Stimulated activated CD4-positive, alpha-beta T cell treated with anti-CD3 and anti-CD28 coated beads, Interleukin-15, amount 100 ng/mL, for 24 hours (primary cell): Measurements from ENCODE around the gene RETREG2.

Experiments
- DNase-seq: peaks from one replicate; pipeline ENCODE4 v3.0.0-alpha.2; 2020

The RETREG2 gene

DNA sequence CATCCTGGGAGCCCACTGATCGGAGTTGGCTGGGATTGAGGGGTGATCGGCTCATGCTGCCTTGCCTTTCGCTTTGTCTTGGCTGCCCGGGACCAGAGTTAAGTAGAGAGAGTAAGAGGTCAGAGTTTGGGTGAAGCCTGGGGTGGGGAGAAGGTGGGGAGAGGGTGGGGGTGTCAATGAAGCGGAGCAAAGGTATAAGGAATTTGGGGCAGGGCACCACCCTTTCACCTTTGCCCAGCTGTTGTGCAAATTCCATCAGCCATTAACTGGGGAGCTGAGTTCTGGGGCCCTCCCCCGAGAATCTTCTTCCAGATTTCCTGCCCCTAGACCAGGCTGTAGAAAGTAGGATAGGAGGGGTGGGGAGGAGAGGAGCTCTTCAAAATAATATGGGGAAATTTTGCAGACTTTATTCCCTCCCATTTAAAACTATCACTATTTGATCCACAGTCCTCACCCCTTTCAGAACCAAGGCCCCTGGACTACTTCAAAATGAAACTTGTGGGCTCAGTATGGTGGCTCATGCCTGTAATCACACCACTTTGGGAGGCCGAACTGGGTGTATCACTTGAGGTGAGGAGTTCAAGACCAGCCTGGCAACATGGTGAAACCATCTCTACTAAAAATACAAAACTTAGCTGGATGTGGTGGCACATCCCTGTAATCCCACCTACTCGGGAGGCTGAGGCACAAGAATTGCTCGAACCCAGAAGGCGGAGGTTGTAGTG lies 8.0 kb upstream of the RETREG2 start, which contains the start of gene SLC23A3:
SLC23A3 (minus strand) TSS at position 100 of the 725 bp plus-strand sequence; CDS start at position 55, 45 bp downstream.
- no peak for DNase-seq

DNA sequence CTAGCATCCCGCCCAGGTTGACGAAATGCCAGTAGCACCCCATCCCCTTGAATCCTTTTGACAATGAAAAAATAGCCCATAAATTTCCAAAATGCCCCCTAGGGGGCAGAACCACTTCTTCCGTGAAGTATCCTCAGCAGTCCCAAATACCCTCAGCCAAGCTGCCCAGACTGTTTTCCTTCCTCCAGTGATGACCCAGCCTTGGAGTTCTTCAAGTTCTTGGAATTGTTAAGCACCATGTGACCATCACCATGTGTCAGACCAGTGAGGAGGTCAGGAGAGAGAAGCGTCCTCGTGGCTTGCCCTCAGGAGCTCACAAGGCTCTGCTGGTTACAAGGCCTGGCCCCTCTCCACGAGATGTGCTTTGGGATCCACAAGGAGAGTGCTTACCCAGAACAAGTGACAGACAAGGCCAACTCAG lies 6.8 kb upstream of the RETREG2 start:
- peak; percentile 40 for DNase-seq

DNA sequence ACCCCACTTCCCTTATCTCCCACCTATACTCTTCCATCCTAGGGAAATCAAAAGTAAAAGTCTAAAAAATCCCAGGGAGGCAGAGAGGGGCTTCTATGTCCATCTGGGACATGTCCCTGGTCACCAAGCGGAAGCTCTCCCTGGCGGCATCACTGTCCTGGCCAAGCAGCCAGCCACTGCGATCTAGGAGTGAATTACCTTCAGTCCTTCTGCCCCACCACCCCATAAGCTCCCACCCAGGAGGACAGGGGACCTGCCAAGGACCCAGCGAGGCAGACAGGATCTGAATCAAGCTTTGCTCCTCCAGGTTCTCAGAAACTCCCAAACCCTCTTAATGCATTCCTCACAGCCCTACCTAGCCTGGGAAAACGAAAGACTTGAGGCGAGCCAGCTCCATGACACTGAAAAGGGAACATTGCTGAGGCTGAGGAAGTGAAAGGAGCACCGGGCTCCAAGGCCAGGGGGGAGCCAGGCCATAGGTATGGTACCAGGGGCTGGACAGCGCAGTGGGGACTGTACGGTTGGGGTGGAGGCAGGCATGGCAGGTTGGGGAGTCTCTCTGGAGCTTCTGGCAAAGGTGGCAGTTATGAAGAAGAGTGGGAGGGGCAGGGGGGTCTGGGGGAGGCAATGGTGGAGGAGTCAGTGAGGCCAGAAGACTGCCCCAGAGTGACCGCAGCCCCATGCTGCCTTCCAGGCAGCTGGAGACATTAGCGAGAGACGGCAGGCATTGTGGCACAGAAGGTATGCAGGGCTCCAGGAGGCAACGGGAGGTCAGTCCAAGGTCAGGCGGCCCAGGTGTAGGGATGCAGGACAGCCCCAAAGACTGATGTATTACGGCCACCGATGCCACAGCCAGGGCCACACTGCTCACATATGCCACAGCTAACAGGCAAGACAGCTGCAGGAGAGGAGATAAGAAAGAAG lies 5.6 kb upstream of the RETREG2 start:
- no peak for DNase-seq

DNA sequence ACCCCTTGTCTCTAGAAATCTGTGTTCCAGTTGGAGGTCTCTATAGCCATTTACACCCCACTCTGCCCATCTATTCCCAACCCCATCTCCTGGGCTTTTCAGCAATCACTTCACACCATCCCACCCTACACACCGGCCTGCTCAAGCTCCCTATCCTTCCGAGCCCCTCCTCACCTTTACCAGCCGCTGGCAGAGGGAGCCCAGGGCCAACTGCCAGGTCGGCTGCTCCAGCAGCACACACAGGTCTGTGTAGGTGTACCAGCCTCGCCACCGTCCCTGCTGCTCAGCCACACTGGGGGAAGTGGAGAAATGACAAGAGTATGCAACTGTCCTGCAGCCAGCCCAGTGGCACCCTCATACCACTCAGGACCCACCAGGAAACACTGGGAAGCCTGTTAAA lies 4.9 kb upstream of the RETREG2 start:
- DNase-seq: no peak

DNA sequence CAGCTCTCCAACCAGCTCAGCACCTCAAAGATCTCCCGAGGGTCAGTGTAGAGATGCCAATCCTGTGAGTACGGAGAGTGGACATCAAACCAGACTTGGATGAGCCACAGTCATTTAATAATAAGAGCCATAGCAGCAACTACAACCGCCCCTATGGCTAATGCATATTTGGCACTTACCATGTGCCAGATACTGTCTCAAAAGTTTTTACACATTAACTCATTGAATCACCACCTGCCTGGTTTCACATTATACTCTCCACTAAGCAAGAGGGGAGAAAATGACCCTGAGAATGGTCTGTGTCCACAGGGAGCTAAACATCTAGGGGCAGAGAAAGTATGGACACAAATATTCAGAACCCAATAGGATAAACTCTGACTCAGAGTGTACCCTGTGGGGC lies 3.9 kb upstream of the RETREG2 start:
- DNase-seq: no peak

DNA sequence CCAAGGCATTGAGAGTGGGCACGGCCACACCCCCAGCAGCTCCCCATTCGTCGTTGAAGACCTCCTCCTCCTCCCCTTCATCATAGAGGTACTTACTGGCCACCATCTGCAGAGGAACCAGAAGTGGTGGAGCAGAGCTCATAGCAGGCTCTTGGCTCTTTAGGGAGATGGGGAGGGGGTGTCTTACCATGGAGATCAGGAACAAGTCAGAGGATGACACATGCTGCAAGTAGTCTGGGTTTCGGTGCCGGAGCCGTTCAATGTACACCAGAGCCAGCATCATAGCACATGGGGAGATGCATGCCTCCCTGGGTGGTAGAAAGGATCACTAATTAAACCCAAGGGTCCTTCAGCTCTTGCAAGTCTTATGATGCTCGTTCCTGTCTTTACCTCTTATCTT lies 3.3 kb upstream of the RETREG2 start:
- no peak for DNase-seq

DNA sequence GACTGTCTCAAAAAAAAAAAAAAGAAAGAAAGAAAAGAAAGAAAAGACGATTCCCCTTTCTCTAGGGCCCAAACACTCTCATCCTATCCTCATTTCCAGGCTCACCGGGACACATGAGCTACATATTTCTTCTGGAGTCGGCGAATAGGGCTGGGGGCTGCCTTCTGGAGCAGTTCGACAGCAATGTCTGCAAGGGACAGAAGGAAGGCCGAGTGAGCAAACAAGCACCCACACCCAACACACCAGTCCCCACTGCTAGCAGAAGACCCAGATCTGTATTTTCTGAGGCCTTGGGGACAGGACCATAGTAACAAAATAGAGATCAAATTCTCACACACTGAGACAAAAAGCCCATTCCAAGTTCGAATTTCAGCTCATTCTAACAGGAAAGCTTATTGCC lies 2.6 kb upstream of the RETREG2 start:
- DNase-seq: no peak

DNA sequence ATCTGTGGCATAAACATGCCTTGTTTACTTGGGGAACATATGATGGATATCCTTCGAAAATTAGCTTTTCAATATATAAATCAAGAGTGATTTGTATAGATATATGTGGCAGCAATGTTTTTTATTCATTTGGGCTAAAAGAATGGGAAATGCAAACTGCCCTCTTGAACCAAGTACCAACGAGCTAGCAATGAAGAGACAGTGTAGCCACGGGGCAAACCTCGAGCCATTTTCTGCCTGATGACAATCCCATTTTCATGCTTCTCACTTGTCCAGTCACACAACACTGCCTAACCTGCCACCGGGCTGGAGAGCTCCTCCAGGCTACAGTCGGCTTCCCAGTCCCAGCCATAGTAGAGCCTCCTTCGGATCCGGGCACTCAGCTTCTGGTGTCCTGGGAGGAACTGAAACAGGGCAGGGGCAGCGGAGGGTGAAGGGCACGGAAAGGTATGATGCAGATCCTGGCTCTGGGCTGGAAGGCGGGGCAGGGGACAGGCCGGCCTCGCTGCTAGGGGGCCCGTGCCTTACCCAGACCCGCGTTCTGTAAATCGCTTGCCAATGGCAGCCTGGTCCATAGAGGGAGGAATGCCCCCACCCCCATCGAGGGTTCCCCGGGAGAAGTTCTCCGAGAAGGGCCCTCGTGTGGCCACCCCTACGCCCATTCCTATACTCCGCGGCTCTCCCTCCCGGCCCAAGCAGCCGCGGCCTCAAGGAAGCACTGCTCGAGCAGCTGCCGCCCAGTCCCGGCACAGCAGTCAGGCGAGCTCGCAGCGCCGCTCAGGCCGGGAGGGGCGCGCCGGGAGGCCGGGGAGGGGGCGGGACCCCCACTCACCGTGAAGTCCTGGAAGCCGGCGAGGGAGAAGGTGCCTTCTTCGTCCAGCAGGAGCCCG lies 1.9 kb upstream of the RETREG2 start:
- DNase-seq: peak; percentile 59

DNA sequence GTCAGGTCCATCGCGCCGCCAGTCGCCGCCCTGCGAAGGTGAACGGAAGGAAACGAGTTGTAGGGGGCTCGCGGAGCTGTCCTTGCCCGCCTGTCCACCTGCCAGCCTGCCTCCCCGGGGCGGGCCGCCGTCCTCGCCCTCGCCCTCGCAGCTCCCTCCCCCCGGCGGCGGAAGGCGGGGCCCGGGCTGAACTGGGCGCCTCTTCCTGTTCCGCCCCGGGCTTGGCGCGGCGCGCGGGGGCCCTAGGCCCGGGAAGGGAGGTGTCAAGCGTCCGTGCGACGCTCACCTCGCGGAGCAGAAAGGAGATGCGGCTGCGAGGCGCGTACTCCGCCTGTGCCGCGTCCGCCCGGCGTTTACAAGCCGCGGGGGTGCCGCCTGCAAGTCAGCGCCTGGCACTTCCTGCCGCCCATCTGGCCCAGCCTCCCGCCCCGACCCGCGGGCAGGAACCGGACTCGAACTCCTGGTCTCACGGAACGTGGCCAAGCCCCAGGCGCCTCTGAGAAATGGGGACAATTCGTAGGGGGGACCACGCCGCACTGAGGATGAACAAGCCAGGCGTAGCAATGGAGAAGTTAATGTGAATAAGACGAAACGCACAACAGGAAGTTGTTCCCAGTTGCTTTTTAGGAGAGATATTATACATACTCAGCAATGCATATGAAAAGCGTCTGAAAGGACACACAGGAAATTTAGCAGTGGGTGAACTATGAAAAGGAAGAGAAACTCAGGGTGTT lies 1.1 kb upstream of the RETREG2 start, which contains the start of gene CNPPD1:
CNPPD1 (minus strand) TSS at position 108 of the 734 bp plus-strand sequence; CDS start at position 11, 97 bp downstream.
- peak; percentile 92 for DNase-seq

DNA sequence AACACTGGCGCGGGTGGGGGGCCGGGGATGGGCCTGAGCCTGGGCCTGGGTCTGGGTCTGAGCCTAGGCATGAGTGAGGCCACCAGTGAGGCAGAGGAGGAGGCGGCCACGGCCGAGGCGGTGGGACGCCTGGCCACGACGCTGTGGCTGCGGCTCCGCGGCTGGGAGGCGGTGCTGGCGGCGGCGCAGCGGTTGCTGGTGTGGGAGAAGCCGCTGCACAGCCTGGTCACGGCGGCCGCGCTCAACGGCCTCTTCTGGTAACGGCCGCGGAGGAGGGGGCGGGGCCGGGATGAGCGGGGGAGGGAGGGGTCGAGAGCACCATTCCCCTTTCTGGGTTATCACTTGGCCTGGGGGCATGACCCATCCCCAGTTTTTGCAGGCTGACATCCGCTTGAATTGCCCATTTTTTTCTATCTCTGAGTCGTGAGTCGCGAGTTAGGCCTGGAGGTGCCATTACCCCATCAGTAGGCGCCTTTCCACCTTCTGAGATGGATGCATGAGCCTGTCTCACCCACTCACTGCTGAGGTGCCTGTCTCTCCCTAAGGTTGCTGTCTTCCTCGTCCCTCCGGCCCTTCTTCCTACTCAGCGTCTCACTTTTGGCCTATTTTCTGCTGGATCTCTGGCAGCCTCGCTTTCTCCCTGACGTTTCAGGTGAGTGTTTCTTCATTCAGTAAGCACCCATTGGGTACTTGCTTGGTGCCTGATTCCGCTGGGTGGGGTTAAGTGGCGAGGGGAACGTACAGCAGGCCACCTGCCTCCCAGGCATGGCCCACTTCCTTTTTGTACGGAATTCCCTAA lies 501 bp downstream of the RETREG2 start:
- peak; percentile 59 for DNase-seq

DNA sequence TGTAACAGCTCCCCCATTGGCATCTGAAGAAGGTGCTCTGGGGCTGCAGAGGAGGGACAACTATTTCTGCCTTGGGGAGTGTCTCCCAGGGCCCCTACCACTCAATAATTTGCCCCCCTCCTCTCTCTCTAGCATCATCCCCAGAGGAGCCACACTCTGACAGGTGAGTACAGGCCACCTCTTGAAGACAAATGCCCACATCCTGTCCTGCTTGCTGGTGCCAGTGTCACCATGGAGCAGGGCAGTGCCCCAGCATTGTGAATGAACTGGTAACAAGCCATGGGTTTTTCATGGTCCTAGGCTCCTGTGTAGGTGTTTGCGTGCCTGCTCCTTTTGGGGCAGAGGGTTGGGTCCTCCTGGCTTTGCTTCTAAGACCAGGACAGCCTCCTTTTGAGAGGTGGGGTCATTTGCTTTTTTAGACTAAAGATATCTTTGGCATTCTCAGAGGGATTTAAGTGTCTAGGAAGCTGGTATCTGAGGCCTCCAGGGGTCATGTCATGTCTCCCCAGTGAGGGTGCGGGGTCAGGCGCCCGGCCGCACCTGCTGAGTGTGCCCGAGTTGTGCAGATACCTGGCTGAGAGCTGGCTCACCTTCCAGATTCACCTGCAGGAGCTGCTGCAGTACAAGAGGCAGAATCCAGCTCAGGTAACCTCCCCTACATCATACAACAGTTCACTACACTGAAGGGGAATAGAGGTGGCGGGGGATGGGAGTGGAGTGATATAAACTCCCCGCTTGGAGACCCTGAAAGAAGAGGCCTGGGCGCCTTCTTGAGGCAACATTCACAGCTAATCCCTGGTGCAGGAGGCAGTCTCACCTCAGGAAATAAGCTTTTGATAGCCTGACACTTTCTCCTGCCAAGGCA lies 1.8 kb downstream of the RETREG2 start:
- no peak for DNase-seq

DNA sequence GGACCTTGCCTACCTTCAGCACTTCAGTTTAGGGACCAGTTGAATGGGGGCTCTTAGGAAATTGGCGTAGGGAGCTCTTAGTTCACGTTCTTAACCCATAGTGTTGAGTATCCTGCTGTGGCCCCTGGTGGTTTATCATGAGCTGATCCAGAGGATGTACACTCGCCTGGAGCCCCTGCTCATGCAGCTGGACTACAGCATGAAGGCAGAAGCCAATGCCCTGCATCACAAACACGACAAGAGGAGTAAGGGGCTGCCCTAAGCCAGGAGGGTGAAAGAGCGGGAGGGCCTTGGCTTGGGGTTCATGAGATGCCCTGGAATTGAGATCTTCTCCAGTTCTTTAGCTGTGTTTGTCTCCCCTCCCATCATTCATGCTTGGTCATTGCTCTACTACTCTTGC lies 2.9 kb downstream of the RETREG2 start:
- DNase-seq: no peak

DNA sequence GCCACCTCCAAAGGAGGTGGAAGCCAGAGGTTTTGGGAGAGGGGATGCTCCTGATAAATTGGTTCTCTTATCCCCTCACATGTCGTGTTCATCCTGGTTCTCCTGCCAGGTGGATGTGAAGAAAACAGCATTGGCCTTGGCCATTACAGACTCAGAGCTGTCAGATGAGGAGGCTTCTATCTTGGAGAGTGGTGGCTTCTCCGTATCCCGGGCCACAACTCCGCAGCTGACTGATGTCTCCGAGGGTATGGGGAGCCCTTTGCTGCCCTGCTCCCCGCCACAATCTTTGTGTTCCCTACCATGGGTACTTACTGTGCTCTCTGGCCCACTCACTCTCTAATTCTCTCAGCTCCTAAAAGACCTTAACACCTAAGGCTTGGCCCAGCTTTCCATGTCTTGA lies 3.5 kb downstream of the RETREG2 start:
- DNase-seq: no peak

DNA sequence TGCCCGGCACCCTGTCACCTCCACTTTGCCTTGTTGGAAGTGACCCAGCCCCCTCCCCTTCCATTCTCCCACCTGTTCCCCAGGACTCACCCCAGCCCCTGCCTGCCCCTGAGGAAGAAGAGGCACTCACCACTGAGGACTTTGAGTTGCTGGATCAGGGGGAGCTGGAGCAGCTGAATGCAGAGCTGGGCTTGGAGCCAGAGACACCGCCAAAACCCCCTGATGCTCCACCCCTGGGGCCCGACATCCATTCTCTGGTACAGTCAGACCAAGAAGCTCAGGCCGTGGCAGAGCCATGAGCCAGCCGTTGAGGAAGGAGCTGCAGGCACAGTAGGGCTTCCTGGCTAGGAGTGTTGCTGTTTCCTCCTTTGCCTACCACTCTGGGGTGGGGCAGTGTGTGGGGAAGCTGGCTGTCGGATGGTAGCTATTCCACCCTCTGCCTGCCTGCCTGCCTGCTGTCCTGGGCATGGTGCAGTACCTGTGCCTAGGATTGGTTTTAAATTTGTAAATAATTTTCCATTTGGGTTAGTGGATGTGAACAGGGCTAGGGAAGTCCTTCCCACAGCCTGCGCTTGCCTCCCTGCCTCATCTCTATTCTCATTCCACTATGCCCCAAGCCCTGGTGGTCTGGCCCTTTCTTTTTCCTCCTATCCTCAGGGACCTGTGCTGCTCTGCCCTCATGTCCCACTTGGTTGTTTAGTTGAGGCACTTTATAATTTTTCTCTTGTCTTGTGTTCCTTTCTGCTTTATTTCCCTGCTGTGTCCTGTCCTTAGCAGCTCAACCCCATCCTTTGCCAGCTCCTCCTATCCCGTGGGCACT lies 4.5 kb downstream of the RETREG2 start:
- DNase-seq: no peak

DNA sequence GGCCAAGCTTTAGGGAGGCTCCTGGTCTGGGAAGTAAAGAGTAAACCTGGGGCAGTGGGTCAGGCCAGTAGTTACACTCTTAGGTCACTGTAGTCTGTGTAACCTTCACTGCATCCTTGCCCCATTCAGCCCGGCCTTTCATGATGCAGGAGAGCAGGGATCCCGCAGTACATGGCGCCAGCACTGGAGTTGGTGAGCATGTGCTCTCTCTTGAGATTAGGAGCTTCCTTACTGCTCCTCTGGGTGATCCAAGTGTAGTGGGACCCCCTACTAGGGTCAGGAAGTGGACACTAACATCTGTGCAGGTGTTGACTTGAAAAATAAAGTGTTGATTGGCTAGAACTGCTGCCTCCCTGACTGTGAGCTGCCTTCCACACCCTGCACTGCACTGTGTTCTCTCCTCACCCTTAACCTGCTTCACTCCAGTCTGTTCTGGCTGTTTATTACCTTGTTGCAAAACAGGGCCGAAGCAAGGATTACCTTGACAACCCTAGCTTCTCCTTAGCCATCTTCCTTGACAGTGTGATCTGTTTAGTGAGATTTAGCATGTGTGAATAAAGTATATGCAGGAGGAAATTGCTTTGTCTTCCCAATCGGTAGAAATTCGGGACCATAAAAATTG lies 5.2 kb downstream of the RETREG2 start:
- no peak for DNase-seq

DNA sequence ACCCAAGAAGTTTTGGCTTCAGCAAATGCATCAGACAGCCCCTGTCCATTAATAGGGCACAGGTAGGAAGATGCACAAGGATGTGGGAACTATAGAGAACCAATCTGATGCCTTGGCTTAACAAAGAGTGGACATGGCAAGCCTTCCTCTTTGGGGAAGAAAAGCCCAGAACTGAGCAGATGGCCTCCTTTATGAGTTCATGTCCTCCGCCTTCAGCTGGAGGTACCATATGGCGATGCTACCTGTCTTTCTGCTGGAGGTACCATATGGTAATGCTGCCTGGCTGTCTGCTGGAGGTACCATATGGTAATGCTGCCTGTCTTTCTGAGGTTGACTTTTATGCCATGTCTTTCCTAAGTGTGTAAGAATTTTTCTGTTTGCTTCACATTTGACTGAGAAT lies 6.0 kb downstream of the RETREG2 start:
- no peak for DNase-seq

DNA sequence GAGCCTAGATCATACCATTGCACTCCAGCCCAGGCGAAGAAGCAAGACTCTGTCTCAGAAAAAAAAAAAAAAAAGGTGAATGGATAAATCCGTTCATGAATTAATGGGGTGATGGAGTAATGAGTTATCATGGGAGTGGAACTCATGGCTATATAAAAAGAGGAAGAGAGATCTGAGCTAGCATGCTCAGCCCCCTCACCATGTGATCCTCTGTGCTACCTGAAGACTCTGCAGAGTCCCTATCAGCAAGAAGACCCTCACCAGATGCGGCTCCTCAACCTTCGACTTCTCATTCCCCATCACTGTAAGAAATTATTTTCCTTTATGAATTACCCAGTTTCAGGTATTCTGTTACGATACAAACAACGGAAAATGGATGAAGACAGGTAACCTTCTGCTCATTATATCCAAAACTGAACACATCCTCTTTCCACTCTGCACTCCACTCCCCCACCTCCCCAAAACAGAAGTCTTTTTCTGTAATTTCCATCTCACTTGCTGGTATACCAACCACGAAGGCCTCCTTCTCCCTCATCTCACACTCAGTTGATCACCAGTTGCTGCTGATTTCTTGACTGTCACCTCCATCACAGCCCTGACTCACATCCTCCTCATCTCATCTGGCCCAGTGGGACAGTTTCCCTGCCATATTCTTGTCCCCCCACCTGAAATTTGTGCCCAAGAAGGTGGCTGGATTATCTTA lies 8.8 kb downstream of the RETREG2 start:
- peak; percentile 35 for DNase-seq

DNA sequence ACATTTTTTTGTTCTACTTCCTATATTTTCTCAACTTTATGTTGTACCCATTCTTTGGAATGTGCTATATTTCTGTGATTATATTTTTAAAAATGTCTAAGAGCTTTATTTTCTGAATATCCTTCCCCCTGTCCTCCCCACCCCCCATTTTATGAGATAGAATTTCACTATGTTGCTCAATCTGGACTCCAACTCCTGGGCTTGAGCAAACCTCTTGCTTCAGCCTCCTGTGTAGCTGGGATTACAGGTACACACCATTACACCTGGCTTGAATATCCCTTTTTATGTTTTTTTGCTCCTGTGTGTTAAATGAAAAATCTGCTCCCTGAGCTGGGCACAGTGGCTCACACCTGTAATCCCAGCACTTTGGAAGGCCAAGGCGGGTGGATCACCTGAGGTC lies 19.3 kb downstream of the RETREG2 start:
- no peak for DNase-seq
